MG63 (cell line): Measurements from ENCODE around the gene REEP1. TPM values are rescaled to one million over a fixed set of nuclear protein-coding genes. Genes with fewer than 3 reads are reported as not detected.

Experiments used
- DNase-seq: peaks from one replicate; pipeline ENCODE4 v3.0.0-alpha.2; 2020
- H3K27me3 ChIP-seq: fragments of 250-450 bp; sonication (Bioruptor Pico); 2 replicates; pipeline ENCODE4 v1.5.1; 2020; ENCODE audit warnings: mild to moderate bottlenecking, moderate library complexity
- H3K36me3 ChIP-seq: fragments of 250-450 bp; sonication (Bioruptor Pico); 2 replicates; pipeline ENCODE4 v1.5.1; 2020; ENCODE audit warnings: mild to moderate bottlenecking, moderate library complexity
- H3K4me3 ChIP-seq: fragments of 250-450 bp; sonication (Bioruptor Pico); 2 replicates; pipeline ENCODE4 v1.5.1; 2020; ENCODE audit warnings: mild to moderate bottlenecking, moderate library complexity
- H3K9me3 ChIP-seq: fragments of 250-450 bp; sonication (Bioruptor Pico); 2 replicates; pipeline ENCODE4 v1.5.1; 2020; ENCODE audit warnings: mild to moderate bottlenecking, moderate library complexity
- total RNA-seq: library from RNA; depleted of rRNA; stranded (reverse); fragments of >200 nt; shearing (Covaris generic); gene quantifications from 2 replicates; pipeline ENCODE4 v1.2.3, GENCODE V29; 2014; ENCODE audit warnings: low replicate concordance; rRNA removed

The REEP1 gene
- total RNA-seq, 1 experiment from 2014 or later: 0.95 TPM

DNA sequence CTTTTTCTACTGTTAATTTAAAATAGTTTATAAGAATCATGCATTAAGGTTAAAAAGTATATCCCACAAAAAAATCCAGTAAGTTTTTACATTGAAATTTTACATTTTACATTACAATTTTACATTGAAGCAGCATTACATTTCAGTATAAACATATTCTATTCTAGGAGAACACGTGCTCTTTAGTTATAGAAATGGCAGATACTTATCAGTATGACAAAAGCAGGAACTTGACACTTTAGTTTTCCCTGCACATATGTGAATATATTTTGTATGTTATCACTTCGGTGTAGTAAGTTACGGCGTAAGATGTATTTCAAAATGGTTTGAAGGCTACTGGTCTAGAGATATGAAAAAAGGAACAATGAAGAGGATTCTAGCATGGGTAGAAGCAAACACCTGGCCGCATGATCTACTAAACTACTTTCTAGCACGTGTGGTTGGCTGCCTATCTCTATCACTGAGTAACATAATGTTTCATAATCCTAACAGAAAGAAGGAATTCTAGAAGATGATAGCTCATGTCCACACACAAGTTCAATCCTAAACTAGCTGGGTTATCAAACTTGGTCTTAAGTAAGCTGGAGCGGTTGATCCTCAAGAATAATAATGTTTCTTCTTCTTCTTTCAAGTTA is 147.5 kb downstream of the REEP1 start:
- H3K4me3 ChIP-seq: no peak overlapping the region
- H3K36me3 ChIP-seq: peaks cover 54% of the 10 kb centered on the region
- no peak for DNase-seq
- H3K27me3 ChIP-seq: no peaks in the 10 kb centered on the region
- no peaks in the 10 kb centered on the region for H3K9me3 ChIP-seq

DNA sequence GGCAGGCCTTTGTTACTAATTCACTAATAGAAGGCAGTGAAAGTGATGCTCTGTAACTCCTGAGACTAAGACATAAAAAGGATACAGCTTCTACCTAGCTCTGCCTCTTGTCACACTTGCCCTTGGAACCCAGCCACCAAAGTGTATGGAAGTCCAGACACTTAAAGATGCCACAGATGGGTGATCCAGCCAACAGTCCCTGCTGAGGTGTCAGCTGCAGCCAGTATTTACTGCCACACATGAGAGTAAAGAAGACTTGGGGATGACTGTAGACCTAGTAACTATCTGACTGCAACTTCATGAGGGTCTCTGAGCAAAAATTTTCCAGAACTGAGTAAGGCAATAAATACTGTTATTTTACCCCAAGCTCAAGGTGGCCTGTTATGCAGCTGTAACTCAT is 151.0 kb downstream of the REEP1 start:
- DNase-seq: no peak
- H3K9me3 ChIP-seq: no peaks in the 10 kb centered on the region
- peaks cover 43% of the 10 kb centered on the region for H3K36me3 ChIP-seq
- H3K27me3 ChIP-seq: no peaks in the 10 kb centered on the region
- H3K4me3 ChIP-seq: no peak overlapping the region

DNA sequence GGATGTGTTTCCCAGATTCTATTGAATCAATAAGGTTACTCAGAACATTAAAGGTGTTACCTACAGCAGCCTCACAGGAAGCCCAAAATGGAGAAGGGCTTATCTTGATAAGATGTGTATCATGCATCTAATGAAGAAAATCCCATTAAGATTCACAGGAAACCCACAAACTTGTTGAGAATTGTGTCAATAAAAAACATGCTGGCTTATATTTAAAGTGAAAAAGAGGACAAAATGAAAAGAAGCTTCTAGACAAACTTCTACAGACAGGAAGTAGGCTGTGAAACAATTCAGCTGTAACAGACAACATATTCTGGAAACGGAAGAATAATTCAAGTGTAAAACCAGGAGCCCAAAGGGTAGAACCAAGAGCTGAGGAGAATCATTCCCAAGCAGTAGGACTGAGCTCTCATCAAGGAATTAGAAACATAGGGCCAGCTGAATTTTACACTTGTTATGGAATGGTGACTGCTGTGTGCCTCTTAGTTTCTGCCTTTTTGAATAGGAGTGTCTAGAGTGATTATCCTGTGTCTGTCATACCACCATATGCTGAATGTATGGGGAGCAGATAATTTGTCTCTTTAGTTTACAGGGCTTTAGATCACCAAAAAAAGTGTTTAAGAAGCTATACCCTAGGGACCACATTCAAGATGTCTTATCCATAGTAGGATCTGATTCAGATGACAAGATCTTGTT is 151.8 kb downstream of the REEP1 start:
- Histone ChIP-seq H3K9me3 (no peaks in the 10 kb centered on the region), H3K27me3 (no peaks in the 10 kb centered on the region), H3K4me3 (no peak overlapping the region), H3K36me3 (peaks cover 45% of the 10 kb centered on the region)
- no peak for DNase-seq

DNA sequence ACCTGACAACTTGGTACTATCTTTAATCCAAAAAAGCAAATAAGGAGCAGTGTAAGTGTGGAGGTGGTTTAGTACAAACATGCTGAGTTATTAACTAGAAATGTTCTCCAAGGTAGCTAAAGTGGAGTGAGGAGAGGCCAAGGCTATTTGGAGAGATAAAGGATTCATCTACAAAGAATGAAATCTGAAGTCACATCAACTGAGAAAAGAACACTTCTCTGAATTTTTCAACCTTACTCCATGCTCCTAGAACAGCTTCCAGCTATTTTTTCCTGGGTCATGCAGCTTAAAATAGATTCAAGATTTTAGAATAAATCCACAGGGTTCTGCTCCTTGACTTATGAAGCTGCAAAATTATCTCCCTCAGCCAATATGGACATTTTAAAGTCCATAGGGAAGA is 160.8 kb downstream of the REEP1 start:
- H3K9me3 ChIP-seq: no peaks in the 10 kb centered on the region
- no peaks in the 10 kb centered on the region for H3K27me3 ChIP-seq
- DNase-seq: no peak
- H3K36me3 ChIP-seq: peaks cover 59% of the 10 kb centered on the region
- no peak overlapping the region for H3K4me3 ChIP-seq

DNA sequence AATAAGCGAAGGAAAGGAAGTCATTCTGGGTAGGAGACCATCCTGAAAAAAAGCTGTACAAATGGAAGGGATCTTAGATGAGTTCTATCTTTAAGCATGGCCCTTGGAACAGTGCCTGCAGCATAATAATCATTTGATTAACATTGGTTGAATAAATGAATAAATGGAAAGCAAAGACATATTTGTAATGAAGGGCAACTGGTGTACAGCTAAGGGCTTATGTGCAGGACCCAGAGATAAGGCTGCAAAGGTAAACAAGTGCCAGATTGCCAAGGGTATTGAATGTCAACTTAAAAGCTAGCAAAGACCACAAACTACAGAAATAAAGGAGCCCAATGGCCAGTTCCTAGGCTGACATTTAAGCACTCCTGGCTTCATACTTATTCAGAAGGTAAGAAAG is 161.6 kb downstream of the REEP1 start:
- Histone ChIP-seq H3K36me3 (peaks cover 59% of the 10 kb centered on the region), H3K27me3 (no peaks in the 10 kb centered on the region), H3K9me3 (no peaks in the 10 kb centered on the region), H3K4me3 (no peak overlapping the region)
- DNase-seq: no peak

DNA sequence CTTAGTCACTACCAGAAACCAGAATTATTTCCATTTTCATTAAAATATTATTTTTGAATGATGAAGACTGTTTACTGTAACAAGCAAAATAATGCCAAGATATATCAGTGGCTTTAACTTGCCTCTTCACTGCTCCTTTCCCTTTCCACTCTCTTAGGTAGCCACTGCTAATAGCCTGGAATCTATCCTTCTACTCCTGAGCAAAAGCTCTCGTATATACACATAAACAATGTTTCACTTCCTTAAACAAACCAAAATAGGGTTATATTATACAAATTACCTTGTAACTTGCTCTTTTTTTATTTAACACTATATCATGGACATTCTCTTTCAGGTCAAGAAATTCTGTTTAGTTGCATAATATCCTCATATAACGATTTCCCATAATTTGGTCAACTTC is 163.0 kb downstream of the REEP1 start:
- H3K36me3 ChIP-seq: peaks cover 60% of the 10 kb centered on the region
- H3K27me3 ChIP-seq: no peaks in the 10 kb centered on the region
- no peak overlapping the region for H3K4me3 ChIP-seq
- DNase-seq: no peak
- no peaks in the 10 kb centered on the region for H3K9me3 ChIP-seq

DNA sequence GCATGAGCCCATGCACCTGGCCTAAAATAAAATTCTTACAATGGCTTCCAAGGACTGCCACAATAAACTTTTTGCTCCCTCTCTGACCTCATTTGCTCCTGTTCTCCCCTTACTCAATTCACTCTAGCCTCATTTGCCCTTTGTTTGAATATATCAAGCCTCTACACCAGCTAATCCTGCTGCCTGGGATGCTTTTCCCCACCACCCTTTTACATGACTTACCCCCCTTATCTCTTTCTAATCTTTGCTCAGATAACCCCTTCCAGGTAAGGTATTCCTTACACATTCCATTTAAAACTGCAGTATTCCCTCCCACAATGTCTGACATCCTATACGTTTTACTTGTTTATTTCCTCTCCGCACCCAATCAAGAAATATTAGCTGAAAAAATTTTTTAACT is 164.8 kb downstream of the REEP1 start:
- DNase-seq: no peak
- no peak overlapping the region for H3K4me3 ChIP-seq
- H3K36me3 ChIP-seq: peaks cover 64% of the 10 kb centered on the region
- H3K9me3 ChIP-seq: no peaks in the 10 kb centered on the region
- no peaks in the 10 kb centered on the region for H3K27me3 ChIP-seq

DNA sequence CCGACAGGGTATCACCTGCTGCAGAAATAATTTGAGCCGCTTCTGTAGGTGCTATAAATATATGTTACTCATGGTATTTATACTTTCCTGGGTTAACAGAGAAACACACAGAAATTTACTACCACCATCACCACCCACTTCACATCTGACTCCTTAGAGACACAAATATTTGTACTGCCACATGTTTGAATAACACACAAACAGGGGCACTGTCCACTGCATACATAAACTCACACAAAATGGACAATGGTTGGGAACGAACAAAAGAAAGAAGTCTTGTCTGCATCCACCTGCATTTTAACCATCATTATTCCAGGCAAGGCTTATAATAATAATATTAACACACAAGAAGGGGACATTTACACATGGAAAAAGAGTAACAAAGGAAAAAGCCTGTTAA is 166.1 kb downstream of the REEP1 start:
- Histone ChIP-seq H3K36me3 (peaks cover 62% of the 10 kb centered on the region), H3K4me3 (no peak overlapping the region), H3K27me3 (no peaks in the 10 kb centered on the region), H3K9me3 (no peaks in the 10 kb centered on the region)
- no peak for DNase-seq

DNA sequence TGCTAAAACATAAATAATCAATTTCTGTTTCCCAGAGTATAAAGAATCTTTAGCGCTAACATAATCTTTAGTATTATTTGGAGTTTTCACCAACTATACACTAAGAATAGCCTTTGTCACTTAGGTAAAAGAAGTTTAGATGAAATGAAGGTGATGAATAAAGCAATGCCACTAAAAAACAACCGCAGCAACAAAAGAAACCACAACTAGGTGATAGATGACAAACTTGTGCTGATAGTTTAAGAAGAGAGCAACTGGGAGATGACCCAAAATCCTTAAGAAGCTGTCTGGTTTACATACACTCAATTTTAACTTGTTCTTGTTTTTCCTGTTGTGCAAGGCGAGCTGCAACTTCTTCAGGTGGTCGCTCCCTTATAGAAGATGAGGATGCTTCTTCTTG is 167.0 kb downstream of the REEP1 start:
- Histone ChIP-seq H3K36me3 (peaks cover 67% of the 10 kb centered on the region), H3K4me3 (no peak overlapping the region), H3K9me3 (no peaks in the 10 kb centered on the region), H3K27me3 (no peaks in the 10 kb centered on the region)
- no peak for DNase-seq

Other genes with a start within 250 kb of the REEP1 start
- 8.9 and 10.2 TPM in 2 replicates for gene POLR1A, start 231.7 kb downstream of the REEP1 start, total RNA-seq
- gene PTCD3, start 231.4 kb downstream of the REEP1 start, total RNA-seq: 50.6 and 78.4 TPM in 2 replicates
- 54.4 and 57.5 TPM in 2 replicates for gene IMMT, start 142.2 kb downstream of the REEP1 start, total RNA-seq
- gene MRPL35, start 138.2 kb downstream of the REEP1 start, total RNA-seq: 75.5 and 77.0 TPM in 2 replicates
- gene KDM3A, start 103.7 kb upstream of the REEP1 start, total RNA-seq: 12.5 and 27.9 TPM in 2 replicates
- 52.5 and 69.4 TPM in 2 replicates for gene CHMP3, start 225.8 kb upstream of the REEP1 start, total RNA-seq